ENCODE results near the gene RABL3. TPM values are rescaled to one million over a fixed set of nuclear protein-coding genes. Genes with fewer than 3 reads are reported as not detected.
"Not testable (repeated sequence)": the region's sequence is repeated elsewhere in the genome, so short reads cannot be mapped to it uniquely, and the experiment has no call there.

Gene RABL3
- total RNA-seq, 1 donor from 2014 or later, result 15.3 TPM

GRCh38 chr3:120646771-120647432, 95.4 kb downstream of the RABL3 start:
- peak; percentile 52 for DNase-seq (ENCODE audit: low read depth)

- DNase-seq (ENCODE audit: low read depth), result peak; percentile 51
Observed at GRCh38 chr3:120645083-120645845, 97.1 kb downstream of the RABL3 start.

- peak; percentile 71 for DNase-seq (ENCODE audit: low read depth)
Observed at GRCh38 chr3:120642368-120642948, 99.9 kb downstream of the RABL3 start.

GRCh38 chr3:120641696-120642246, 100.5 kb downstream of the RABL3 start:
- peak; percentile 75 for DNase-seq (ENCODE audit: low read depth)

- DNase-seq (ENCODE audit: low read depth), result no peak
Observed at GRCh38 chr3:120640231-120640630, 102.1 kb downstream of the RABL3 start.

GRCh38 chr3:120638820-120639219, 103.5 kb downstream of the RABL3 start:
- DNase-seq (ENCODE audit: low read depth), result not testable (repeated sequence)

GRCh38 chr3:120637851-120638559, 104.3 kb downstream of the RABL3 start:
- DNase-seq (ENCODE audit: low read depth), result peak; percentile 22

GRCh38 chr3:120636795-120637401, 105.4 kb downstream of the RABL3 start:
- no peak for DNase-seq (ENCODE audit: low read depth)

Other genes starting within 250 kb of the RABL3 start
- gene NDUFB4, start 146.2 kb downstream of the RABL3 start, total RNA-seq, result 81.1 and 150 TPM in 2 replicates
- not detected in 2 replicates for gene HGD, start 60.3 kb downstream of the RABL3 start, total RNA-seq
- 21.5 and 21.9 TPM in 2 replicates for gene GTF2E1, start 228 bp upstream of the RABL3 start, total RNA-seq
- 0.10 and 0.19 TPM in 2 replicates for gene STXBP5L, start 165.7 kb upstream of the RABL3 start, total RNA-seq

All from myocyte (in vitro differentiated cells).